T-helper 1 cell treated with Interleukin-12 subunit alpha and Interleukin-12 subunit beta and Interleukin-4 antibody, amounts not matched to agents 30 ng/mL and 1 ng/mL, for 36 hours (primary cell): Measurements from ENCODE around the gene RXRG. TPM values are rescaled to one million over a fixed set of nuclear protein-coding genes. Genes with fewer than 3 reads are reported as not detected.
"Not testable (repeated sequence)": the region's sequence is repeated elsewhere in the genome, so short reads cannot be mapped to it uniquely, and the experiment has no call there.

Experiments
- intact Hi-C: fragments of 100-400 bp; cut with micrococcal nuclease; formaldehyde crosslinking; loops from one replicate; pipeline ENCODE4 v1.15.1; 2024
- total RNA-seq: library from RNA; stranded (reverse); gene quantifications from 2 replicates; pipeline ENCODE4 v1.2.3, GENCODE V29; 2022

Gene RXRG
- total RNA-seq = not detected in 2 replicates

DNA sequence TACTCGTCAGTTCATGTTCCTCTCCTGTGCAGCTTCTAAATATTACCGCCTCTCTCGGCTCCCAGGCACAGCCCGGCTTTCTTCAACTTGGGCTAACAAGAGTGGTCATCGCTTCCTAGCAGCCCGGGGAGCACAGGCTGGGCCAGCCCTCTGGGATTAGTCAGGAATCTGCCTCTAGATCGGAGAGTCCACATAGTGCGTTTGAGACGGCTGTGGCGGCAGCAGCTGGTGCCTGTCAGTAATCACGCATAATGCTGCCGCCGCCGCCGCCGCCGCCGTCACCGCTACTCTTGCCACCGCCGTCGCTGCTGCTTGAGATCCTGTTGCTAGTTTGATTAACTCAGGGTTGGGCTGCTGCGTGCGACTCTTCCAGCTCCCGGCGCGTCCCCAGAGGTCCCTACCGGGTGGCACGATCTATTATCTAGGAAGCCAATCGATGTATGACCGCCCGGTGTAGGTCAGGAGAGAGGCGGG, at the start of gene RXRG:
Gene RXRG, minus strand, starts transcription at position 230 of the 474 bp plus-strand sequence. CDS start 233 bp downstream, outside the sequence.
- intact Hi-C loops = no loop called here

- intact Hi-C loops = no loop called here
Observed at GRCh38 chr1:165492845-165493373, 48.0 kb upstream of the RXRG start.

DNA sequence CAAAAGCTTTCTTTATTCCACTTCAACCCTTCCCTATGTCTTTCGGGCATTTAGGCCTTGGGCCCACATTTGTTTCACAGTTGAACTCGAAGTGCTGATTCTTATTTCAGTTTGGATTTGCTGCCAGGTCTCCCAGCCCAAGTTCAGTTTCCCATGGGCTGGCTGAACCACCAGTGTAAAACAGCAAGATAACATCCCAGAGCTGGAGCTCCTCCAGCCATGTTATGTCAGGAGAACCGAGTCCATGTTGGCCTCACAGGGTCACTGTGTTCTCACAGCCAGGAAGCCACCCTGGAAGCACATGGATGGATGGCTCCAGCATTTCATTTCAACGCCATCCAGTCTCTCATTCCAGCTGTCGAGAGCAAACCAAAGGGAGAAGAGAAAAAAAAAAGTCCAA, 45.2 kb upstream of the RXRG start:
- intact Hi-C loops = no loop called here

DNA sequence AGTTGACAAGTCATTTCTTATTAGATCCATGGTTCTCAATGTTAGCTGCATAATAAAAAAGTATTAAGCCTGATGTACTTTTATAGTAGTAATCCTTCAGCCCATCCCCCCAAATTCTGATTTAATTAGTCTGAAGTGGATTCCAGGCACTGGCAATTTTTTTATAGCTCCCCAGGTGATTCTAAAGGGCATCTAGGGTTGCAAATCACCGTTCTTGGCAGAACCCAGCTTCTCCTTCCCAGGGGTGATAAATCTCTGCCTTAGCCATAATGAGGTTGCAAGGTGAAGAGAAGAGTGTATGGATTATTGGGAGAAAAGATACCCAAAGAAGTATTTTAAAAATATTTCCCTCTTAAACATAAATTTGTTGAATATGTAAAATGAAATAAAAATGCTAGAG, 43.0 kb upstream of the RXRG start:
- intact Hi-C loops = no loop called here

GRCh38 chr1:165486663-165487062, 41.7 kb upstream of the RXRG start:
- intact Hi-C loops = no loop called here

DNA sequence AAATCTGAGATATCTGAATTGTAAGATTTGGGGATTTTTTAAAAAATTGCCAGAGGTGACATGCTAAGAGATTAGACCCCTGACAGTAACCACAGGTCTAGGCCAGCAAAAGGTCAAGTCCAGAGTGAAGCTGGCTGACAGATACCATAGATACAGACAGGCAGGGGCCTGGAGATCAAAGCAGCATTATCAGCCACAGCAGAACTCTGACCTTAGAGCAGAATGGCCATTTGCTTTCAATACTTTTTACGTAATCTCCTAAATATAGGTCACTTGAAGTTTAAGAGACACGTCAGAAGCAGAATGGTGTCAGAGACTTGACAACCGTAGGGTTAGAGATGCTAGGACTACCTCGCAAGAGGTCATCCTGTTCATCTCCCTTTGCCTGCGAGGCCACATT, 40.8 kb upstream of the RXRG start:
- intact Hi-C loops = no loop called here

GRCh38 chr1:165484532-165484931, 39.6 kb upstream of the RXRG start:
- intact Hi-C loops = no loop called here

DNA sequence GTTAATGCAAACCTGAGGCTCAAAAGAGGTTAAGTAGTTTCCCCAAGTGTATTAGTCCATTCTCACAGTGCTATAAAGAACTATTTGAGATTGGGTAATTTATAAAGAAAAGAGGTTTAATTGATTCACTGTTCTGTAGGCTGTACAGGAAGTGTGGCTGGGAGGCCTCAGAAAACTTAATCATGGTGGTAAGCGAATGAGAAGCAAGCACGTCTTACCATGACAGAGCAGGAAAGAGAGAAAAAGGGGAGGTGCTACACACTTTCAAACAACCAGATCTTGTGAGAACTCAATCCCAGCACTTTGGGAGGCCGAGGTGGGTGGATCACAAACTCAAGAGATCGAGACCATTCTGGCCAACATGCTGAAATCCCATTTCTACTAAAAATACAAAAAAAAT, 38.5 kb upstream of the RXRG start:
- intact Hi-C loops = no loop called here

DNA sequence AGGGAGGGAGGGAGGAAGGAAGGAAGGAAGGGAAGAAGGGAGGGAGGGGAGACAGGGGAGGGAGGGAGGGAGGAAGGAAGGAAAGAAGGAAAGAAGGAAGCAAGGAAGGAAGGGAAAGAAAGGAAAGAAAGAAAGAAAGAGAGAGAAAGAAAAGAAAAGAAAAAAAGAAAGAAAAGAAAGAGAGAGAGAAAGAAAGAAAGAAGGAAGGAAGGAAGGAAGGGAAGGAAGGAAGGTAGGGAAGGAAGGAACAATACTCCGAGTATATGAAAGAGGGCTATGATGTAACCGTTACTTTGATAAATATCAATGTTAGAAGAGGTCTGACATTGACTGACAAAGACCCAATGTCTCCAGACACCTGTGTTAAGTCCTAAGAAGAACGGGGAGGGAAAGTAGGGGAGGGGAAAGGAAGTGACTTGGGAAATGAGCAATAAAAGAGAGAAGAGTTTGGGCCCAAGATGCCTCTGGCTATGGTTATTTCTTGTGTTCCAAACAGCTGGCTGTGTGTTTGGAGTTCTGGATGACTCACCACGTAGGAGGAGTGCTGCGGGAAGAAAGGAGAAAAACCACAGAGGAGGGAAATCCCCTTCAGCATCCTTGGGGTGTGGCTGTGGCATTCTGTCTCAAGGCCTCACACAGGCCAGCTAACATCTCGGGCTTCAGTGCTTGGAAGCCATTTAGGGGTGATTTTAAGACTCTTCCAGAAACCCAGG, 37.0 kb upstream of the RXRG start:
- intact Hi-C loops = no loop called here

DNA sequence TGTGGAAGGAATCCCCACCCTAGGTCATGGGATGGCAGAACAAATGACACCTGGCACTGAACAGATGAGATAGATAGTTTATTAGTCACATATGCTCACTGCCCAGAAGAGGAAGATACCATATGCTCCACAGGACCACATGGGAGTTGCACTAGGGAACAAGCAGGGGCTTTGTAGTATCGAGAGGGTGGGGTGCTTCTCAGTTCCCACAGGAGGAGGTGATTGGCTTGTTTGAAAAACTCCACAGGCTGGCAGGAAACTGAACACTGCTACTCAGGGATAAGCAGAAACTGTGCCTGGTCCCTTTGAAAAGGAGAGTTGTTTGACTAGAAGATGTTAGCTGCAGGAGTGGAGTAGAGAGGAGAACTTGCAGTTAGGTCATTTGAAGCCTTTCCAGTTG, 31.9 kb upstream of the RXRG start:
- intact Hi-C loops = no loop called here

DNA sequence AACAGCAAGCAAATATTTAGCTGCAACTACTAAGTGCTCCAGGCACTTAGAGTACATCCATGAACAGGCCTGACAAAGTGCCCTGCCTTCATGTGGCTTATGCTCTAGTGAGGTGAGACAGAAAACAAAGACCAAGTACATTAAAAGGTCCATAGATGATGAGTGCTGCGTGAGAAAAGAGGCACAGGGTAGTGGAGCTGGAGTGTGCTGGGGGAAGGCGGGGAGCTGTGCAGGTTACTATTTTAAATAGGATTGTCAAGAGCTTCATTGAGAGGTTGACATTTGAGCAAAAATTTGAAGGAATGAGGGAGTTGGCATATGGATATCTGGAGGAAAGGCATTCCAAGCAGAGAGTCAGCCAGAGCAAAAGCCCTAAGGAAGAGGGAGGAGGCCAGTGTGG, 29.3 kb upstream of the RXRG start:
- intact Hi-C loops = no loop called here

GRCh38 chr1:165473081-165473480, 28.2 kb upstream of the RXRG start:
- intact Hi-C loops = no loop called here

GRCh38 chr1:165468726-165469249, 23.9 kb upstream of the RXRG start:
- intact Hi-C loops = no loop called here

DNA sequence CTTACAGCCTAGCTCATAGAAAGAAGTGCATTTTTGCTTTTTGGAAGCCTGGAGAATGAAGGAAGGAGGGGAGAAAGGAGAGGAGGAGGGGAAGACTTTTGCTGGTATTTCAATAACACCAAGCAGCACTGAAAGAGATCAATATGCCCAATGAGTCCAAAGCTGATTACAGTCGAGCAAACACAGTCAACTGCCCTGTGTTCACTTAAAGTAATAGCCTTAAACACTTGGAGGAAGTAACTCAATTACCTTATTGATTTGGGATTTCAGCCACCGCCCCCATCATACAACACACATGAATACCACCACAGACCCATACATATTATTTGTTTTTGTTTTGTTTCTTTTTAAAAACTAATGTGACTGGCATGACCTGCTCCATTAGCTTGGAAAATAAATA, 23.3 kb upstream of the RXRG start:
- intact Hi-C loops = no loop called here

- intact Hi-C loops = no loop called here
Observed at GRCh38 chr1:165467706-165468105, 22.8 kb upstream of the RXRG start.

DNA sequence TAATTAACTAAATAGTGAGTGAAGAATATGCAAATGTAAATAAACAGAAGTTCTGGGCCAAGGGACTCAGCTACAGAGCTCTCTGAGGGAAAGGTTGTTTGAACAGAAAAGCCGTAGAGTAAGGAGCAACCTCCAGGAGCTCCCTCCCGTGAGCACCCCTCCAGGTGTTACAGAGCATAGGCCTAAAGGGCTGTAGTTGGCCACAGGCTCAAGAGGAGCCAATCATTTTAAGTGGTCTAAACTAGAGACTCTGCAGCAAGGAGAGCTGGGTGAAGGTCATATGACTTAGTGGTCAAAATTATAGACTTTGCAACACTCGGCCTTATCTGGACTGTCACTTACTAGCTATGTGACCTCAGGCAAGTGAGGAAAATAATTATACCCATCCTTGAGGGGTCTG, 19.1 kb upstream of the RXRG start:
- intact Hi-C loops = no loop called here

- intact Hi-C loops = not testable (repeated sequence)
Observed at GRCh38 chr1:165459683-165460082, 14.8 kb upstream of the RXRG start.

GRCh38 chr1:165456861-165457260, 11.9 kb upstream of the RXRG start:
- intact Hi-C loops = no loop called here

GRCh38 chr1:165456114-165456513, 11.2 kb upstream of the RXRG start:
- intact Hi-C loops = no loop called here

- intact Hi-C loops = no loop called here
Observed at GRCh38 chr1:165455111-165455510, 10.2 kb upstream of the RXRG start.

DNA sequence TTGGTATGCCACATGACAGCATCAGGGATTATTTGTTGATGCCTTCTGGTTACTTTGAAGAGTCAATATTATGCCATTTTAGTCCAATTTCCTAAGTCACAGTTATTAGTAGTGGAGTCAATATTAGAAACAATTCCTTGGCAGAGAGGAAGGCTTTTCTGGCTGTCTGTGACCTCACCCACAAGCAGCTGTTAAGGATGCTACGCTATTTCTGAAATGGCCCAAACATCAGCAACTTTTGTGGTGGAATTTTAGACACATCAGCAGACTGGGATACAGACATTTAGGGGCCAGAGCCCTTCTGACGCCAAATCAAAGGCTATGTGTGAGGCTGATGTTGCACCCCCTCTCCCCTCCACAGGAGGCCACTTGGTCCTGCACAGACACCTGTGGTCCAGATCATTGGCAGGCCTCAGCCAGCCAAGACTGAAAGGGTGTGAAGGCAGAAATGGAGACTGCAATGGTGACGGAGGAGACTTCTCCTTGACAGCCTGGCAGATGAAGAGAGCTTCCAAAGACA, 9.2 kb upstream of the RXRG start:
- intact Hi-C loops = no loop called here

DNA sequence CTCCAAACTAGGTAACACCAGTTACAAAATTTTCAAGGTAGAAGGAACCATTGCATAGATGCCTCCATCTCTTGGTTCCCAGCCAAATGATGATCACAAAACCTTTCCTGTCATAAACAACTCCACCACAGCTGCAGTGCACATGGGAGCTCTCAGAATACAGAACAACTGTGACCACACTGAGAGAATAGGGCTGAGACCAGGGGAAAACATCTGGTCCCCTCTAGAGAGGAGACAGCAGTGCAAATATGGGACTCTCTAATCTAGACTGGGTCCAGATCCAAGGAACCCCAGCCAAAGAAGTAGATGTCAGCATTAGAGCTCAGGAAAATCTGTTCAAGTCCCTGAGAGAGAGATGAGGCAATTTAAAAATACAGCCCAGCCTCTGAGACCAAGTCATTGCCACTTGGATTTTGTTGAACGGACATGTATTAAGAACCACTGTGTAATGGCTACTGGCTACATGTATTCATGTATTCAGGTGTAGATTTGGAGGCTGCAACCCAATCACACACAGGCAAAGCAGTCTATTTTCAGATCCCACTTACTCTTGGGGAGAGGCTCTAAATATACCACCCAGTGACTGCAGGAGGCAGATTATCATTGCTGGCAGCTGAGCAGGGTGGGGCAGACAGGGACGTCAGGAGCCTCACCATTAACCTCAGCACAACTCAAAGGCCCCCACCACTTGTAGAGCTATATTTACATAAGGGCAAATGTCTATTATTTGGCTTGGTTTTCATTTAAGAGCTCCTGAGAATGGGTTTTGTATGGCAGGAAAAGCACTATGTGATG, 7.6 kb upstream of the RXRG start:
- intact Hi-C loops = no loop called here
